ENCODE measurements around the gene FLNA.

DNA sequence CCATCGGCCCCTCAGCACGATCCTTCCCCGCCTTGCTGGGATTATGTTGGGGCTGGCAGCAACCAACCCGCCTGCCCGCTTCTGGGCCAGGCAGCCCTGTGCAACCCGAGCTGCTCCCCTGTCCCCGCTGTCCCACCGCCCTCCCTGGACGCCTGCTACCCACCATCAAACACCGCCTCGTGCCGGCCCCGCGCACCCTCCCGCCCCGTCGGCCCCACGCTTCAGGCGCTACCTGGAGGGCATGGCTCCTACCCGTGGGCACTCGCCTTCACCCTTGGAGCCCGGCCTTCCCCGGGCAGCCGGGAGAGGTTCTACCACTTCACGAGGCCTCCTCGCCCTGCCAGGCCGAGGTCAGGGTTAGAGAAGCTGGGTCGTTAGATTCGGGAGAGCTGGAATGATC lies 41.9 kb downstream of the FLNA start:
- TF ChIP-seq, protein P1, sequence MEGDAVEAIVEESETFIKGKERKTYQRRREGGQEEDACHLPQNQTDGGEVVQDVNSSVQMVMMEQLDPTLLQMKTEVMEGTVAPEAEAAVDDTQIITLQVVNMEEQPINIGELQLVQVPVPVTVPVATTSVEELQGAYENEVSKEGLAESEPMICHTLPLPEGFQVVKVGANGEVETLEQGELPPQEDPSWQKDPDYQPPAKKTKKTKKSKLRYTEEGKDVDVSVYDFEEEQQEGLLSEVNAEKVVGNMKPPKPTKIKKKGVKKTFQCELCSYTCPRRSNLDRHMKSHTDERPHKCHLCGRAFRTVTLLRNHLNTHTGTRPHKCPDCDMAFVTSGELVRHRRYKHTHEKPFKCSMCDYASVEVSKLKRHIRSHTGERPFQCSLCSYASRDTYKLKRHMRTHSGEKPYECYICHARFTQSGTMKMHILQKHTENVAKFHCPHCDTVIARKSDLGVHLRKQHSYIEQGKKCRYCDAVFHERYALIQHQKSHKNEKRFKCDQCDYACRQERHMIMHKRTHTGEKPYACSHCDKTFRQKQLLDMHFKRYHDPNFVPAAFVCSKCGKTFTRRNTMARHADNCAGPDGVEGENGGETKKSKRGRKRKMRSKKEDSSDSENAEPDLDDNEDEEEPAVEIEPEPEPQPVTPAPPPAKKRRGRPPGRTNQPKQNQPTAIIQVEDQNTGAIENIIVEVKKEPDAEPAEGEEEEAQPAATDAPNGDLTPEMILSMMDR (CRISPR knock-in tag; IDR thresholded peaks at IDR 0.05), result no peak
- TF ChIP-seq, protein P2, sequence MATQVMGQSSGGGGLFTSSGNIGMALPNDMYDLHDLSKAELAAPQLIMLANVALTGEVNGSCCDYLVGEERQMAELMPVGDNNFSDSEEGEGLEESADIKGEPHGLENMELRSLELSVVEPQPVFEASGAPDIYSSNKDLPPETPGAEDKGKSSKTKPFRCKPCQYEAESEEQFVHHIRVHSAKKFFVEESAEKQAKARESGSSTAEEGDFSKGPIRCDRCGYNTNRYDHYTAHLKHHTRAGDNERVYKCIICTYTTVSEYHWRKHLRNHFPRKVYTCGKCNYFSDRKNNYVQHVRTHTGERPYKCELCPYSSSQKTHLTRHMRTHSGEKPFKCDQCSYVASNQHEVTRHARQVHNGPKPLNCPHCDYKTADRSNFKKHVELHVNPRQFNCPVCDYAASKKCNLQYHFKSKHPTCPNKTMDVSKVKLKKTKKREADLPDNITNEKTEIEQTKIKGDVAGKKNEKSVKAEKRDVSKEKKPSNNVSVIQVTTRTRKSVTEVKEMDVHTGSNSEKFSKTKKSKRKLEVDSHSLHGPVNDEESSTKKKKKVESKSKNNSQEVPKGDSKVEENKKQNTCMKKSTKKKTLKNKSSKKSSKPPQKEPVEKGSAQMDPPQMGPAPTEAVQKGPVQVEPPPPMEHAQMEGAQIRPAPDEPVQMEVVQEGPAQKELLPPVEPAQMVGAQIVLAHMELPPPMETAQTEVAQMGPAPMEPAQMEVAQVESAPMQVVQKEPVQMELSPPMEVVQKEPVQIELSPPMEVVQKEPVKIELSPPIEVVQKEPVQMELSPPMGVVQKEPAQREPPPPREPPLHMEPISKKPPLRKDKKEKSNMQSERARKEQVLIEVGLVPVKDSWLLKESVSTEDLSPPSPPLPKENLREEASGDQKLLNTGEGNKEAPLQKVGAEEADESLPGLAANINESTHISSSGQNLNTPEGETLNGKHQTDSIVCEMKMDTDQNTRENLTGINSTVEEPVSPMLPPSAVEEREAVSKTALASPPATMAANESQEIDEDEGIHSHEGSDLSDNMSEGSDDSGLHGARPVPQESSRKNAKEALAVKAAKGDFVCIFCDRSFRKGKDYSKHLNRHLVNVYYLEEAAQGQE (IDR thresholded peaks at IDR 0.05; ENCODE audit: borderline replicate concordance in 1 of 2, low read depth in 1 of 2, low read length in 2 of 2), result no peak
- no peak for TF ChIP-seq MAZ (IDR thresholded peaks at IDR 0.05; ENCODE audit: borderline replicate concordance, low read depth, low read length)
- no peak for TF ChIP-seq MAZ (CRISPR knock-in tag; IDR thresholded peaks at IDR 0.05; ENCODE audit: low read depth)
- no peak for TF ChIP-seq ZFP36 (IDR thresholded peaks at IDR 0.05; ENCODE audit: borderline replicate concordance, low read depth, low read length, partially characterized antibody)

Data from HepG2 (cell line).